PC-3 (cell line): Measurements from ENCODE around the gene PREX1.

Experiments
- EZH2phosphoT487 ChIP-seq: fragments of 300-600 bp; sonication (generic); IDR thresholded peaks from 2 replicates; pipeline ENCODE4 v1.6.1; 2018; ENCODE audit warnings: mild to moderate bottlenecking, antibody characterized with exemption, low read length, borderline replicate concordance
- TF ChIP-seq, protein P1 (sequence below): fragments of 300-600 bp; sonication (generic); conservative IDR thresholded peaks from 2 replicates; pipeline ENCODE4 v1.5.1; 2017; ENCODE audit warnings: antibody characterized with exemption, low read depth, mild to moderate bottlenecking, low read length

DNA sequence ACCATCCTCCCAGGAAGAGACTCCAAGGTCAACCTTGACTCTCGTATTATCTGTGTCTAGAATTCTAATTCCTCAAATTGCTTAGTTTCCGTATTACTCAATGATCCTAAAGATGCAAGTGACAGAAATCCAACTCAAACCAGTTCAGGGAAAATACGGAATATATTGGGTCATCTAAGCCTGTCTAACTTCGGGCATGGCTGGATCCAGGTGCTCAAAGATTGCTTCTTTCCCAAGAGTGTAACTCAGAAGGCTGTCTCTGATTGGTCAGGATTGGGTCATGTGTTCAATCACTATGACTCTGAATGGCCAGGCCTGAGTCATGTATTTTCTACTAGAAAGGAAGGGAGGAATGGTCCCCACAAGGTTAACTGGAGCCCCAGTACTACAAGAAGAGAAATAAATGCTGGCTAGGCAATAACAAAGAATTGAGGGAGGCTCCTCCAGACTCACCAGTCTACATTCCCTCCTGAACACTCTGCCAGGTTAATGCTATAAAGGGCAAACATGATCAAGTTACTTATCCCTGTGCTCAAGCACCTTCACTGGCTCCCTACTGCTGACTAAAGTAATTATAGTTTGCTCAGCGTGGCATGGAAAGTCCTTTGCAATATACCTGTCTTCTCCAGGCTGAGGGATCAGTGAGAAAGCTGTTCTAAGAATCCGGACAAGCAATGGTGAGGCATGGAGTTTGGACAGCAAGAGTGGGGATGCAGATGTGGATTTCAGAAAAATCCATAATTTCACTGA lies 15.4 kb upstream of the PREX1 start:
- TF ChIP-seq, protein P1, sequence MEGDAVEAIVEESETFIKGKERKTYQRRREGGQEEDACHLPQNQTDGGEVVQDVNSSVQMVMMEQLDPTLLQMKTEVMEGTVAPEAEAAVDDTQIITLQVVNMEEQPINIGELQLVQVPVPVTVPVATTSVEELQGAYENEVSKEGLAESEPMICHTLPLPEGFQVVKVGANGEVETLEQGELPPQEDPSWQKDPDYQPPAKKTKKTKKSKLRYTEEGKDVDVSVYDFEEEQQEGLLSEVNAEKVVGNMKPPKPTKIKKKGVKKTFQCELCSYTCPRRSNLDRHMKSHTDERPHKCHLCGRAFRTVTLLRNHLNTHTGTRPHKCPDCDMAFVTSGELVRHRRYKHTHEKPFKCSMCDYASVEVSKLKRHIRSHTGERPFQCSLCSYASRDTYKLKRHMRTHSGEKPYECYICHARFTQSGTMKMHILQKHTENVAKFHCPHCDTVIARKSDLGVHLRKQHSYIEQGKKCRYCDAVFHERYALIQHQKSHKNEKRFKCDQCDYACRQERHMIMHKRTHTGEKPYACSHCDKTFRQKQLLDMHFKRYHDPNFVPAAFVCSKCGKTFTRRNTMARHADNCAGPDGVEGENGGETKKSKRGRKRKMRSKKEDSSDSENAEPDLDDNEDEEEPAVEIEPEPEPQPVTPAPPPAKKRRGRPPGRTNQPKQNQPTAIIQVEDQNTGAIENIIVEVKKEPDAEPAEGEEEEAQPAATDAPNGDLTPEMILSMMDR, result no peak
- TF ChIP-seq EZH2phosphoT487, result no peak
